Activated CD8-positive, alpha-beta memory T cell treated with anti-CD3 and anti-CD28 coated beads, Interleukin-2, amount 50 U/mL, for 48 hours (primary cell): ENCODE results near the gene IPO5.
A peak's percentile ranks its signal among the peaks of the same experiment; 100 is the strongest.
"Not testable (repeated sequence)": the region's sequence is repeated elsewhere in the genome, so short reads cannot be mapped to it uniquely, and the experiment has no call there.

Experiments used
- DNase-seq: peaks from one replicate; pipeline ENCODE4 v3.0.0-alpha.2; 2020

The IPO5 gene

DNA sequence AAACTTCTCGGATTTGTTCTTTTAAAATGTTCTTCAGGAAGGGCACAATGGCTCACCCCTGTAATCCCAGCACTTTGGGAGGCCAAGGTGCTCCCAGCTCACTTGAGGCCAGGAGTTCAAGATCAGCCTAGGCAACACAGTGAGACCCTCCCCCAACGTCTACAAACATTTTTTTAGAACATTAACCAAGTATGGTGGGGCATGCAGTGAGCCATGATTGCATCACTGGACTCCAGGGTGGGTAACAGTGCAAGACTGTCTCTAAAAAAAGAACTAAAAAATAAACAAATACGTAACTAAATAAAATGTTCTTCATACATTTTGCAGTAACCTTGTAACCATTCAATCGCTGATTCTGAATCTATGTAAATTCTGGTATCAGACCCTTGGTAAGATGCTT is 2.1 kb upstream of the IPO5 start:
- DNase-seq, result no peak

DNA sequence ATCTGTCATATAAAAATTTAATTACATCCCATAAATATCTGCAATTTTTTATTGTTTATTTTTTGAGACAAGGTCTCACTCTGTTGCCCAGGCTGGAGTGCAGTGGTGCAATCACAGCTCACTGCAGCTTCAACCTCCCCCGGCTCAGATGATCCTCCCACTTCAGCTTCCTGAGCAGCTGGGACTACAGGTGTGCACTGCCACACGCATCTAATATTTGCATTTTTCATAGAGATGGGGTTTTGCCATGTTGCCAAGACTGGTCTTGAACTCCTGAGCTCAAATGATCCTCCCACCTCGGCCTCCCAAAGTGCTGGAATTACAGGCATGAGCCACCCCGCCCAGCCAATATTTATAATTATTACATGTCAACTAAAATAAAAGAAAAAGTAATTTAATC is 644 bp upstream of the IPO5 start:
- DNase-seq, result not testable (repeated sequence)

DNA sequence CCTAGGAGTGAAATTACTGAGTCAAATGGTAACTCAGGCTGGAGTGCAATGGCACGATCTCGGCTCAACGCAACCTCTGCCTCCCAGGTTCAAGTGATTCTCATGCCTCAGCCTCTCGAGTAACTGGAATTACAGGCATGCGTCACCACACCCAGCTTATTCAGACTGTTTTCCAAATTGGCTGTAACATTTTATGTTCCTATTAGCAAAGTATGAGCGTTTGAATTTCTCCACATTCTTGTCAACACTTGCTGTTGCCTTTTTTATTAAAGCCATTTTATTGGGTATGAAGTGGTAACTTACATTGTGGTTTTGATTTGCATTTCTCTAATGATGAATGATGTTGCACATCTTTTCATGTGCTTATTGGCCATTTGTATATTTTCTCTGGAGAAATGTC is 7.9 kb downstream of the IPO5 start:
- DNase-seq, result no peak

DNA sequence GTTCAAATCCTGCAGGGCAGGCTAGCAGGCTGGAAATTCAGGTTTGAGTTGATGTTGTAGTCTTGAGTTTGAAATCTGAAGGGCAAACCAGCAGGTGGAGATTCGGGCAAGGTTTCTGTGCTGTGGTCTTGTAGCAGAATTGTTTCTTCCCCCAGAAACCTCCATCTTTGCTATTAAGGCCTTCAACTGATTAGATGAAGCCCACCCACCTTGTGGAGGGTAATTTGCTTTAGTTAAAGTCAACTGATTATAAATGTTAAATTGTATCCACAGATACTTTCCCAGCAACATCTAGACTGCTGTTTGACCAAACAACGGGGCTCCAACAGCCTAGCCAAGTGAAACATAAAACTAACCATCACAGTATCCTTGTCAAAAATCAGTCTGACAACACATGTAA is 9.4 kb downstream of the IPO5 start:
- no peak for DNase-seq

DNA sequence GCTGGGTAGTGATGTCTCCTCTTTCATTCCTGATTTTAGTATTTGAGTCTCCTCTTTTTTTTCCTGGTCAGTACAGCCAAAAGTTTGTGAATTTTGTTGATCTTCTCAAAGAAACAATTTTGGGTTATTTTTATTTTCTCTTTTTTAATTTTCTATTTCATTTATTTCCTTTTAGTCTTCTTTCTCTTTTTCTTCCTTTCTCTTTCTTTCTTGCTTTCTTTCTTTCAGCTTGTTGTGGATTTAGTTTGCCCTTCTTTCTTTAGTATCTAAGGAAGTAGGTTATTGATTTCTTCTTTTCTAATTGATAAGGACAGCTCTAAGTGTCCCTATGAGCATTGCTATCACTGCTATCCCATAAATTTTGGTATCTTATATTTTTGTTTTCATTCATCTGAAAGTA is 13.8 kb downstream of the IPO5 start:
- DNase-seq, result no peak

DNA sequence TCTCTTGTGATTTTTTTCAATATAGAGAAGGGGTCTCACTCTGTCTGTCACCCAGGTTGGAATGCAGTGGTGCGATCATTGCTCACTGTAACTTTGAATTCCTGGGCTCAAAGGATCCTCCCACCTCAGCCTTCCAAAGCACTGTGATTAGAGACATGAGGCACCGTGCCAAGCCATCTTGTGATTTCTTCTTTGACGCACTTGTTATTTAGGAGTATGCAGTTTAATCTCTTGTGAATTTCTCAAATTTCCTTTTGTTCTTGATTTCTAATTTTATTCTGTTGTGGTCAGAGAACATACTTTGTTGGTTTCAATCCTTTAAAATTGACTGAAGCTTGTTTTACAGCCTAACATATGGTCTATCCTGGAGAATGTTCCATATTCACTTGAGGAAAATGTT is 14.5 kb downstream of the IPO5 start:
- DNase-seq, result no peak

DNA sequence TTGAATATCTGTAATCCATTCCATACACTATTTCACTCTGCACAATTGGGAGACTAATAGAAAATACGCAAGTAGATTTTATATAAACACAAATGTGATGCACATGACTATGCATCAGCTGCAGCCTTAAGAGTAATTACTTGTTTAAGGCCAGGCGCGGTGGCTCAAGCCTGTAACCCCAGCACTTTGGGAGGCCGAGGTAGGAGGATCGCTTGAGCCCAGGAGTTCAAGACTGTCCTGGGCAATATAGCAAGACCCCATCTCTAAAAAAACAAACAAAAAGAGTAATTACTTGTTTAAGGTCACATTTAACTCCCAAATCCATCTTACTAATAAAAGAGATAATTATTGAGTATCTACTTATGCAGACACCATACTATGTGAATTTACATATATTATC is 18.0 kb downstream of the IPO5 start:
- no peak for DNase-seq

DNA sequence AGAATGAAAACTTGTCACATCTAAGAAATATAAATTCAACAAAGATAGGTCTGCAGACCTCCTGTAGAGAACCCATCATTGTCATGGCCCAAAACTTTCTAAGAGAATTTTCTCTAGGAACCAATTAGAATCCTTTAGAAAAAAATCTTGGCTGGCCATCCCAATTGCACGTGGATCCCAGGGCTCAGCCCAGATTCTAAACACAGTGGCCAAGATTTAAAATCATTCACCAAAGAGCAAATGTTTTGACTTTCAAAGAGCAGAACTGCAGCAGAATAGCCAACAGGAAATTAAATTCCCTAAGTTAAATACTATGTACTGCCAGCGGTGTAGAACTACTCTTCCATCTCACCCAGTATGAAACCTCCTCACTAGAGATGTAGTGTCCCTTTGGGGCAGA is 21.3 kb downstream of the IPO5 start:
- DNase-seq, result no peak

DNA sequence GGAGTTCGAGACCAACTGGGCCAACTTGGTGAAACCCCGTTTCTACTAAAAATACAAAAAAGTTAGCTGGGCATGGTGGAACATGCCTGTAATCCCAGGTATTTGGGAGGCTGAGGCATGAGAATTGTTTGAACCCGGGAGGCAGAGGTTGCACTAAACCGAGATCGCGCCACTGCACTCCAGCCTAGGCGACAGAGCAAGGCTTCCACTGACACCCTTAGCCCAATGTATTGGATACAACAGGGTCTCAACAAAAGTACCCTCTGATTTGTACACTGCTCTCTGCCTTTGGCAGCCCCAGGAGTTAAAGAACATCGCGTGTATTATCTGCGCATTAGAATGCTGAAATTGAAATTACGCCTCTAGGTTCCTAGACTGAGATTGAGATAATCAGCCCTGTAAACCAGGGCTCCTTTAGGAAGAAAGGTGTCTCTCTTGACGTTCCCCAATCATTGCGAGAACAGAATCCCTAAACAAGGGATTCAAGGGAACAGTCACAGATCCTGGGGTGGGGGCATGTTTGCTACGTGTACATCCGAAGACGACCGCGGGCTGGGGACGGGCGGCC is 21.9 kb downstream of the IPO5 start:
- DNase-seq, result no peak

DNA sequence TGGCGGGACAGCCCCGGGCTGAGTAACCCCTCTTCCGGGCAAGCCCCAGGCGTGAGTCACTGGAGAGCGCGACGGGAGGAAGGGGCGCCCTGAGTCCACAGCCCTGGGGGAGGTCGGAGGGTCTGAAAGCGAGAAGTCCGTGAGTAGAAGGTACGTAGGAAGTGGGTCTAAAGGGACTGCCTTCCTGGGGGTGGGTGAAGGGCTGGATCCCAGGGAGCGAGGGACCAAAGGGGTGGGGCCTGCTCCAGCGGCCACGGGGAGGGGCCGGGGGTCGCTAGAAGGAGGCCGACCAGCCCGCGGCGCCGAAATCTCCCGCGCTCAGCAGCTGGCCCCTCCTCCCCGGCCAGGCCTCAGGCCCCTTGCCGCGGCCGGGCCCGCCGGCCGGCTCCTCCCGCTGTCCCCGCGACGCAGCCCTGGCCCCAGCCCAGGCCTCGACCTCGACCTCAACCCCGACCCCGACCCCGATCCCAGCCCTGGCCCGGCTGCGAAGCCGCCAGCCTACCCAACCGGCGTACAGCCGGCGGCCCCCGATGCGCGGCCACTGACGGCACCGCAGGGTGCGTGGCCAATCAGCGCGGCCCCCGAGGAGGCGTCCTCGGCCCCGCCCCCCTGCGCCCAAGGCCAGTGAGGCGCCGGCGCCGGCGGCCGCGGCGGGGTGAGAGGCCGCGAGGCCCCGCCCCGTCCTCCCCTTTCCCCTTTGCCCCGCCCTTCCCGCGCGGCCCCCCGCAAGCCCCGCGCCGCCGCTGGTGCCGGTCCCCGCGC is 22.6 kb downstream of the IPO5 start:
- peak; percentile 94 for DNase-seq

DNA sequence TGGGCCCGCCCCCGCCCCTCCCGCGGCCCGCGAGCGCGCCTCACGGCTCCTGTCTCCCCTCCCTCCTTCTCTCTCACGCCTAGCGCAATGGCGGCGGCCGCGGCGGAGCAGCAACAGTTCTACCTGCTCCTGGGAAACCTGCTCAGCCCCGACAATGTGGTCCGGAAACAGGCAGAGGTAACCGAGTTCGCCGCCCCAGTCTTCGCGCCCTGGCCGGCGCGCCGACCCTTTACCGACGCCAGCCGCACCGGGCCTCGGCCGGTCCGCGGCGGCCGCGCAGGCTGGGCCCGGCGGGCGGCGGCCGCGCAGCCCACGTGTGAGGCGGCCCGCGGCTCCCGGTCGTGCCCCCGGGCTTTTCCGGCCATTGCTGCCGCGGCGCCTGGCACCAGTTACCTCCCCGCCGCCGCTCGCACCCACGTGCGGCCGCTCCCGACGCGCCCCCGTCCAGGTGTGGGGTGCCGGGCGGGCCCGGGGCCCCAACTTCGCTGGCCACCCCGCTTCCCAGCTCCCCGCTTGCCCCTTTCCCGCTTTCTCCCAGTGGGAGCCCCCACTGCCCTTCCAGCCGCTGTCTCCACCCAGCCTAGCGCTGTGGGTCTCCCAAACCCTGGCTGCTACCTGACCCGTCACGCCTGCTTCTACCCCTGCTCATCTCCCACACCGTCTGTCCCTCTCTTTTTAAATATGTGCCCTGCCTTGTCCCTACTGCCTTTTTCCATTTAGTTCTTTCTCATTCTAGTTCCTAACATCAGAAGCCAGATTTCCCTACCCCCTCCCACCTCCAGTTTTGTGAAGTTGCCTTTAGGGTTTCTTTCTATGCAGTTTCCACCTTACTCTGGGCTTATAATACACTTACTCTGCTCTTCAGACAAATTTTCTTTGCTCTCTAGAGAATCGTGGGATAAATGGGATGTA is 23.4 kb downstream of the IPO5 start:
- DNase-seq, result peak; percentile 62

DNA sequence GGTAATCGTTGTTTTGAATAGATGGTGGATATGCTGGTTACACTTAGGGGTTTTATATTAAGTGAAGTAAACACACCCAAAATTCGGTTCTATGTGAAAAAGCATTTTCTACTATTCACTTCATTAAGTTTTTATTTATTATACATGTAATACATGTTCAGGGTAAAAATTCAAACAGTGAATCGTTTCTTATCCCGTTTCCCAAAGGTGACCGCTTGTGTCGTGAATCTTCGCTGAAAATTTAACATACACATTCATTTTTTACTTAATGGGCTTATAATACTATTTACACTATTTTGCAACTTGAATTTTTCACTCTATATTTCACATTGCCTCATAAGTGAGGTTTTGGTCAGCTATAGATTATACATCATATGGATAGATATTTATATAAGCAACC is 24.5 kb downstream of the IPO5 start:
- no peak for DNase-seq

DNA sequence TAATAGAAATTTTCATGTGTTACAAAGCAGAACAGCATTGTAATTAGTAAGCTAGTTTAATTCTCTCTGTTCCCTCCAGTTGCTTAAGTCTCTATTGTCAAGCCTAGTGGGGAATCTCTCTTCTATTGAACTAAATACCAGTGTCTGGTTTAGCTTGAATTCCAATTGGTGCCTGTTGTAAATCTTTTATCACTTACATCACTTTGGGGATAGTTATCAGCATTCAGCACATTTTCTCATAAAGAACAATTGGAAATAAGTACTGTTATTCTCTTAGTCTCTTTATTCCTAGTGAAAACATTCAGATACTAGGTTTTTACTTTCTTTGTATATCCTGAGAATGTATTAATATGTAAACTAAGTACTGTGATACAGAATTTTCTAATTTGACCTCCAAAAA is 25.2 kb downstream of the IPO5 start:
- no peak for DNase-seq

DNA sequence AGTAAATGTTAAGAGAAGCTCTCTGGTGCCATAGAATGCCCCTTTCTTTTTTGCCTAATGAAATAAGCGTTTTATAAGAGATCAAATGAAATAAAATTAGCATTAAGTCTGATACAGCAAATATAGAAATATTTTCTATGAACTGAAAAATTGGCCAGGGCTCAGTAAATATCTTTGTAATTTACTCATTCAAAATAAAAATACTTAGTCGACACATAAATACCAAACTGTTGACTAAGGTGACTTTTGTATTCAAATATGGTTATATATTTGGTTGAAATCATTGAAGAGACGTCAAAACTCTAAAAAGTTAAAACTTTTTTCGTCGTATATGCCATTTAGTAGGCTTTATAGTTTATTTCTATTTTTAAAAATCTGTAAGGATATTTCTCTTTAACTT is 25.6 kb downstream of the IPO5 start:
- DNase-seq, result no peak

DNA sequence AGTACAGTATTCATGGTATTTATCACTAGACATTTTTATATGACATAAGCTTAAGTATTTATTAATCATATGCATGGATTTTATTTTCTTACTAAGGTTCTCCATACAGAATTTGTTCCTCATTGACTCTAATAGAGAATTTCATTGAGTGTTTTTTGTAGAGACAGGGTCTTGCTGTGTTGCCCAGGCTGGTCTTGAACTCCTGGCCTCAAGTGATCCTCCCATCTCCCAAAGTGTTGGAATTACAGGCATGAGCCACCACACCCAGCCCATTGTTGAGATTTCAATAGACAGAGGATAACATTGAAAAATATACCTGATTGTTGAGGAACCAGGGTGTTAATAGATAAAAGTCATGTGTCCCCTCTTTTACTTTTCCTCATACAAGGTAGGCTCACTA is 26.1 kb downstream of the IPO5 start:
- no peak for DNase-seq

DNA sequence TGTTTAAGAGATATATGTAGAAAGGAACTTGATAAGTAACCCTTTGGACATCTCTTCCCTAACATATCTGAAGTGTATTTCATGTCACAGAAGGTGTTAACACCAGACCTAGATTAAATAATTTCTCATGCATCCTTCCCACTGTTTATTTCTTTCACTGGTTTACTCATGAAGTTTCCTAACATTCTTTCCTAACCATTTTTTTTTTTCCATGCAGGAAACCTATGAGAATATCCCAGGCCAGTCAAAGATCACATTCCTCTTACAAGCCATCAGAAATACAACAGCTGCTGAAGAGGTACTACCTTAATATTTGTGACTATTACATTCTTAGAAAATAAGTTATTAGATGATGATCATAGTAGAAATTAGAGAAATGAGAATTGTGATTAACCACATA is 28.8 kb downstream of the IPO5 start:
- DNase-seq, result no peak

DNA sequence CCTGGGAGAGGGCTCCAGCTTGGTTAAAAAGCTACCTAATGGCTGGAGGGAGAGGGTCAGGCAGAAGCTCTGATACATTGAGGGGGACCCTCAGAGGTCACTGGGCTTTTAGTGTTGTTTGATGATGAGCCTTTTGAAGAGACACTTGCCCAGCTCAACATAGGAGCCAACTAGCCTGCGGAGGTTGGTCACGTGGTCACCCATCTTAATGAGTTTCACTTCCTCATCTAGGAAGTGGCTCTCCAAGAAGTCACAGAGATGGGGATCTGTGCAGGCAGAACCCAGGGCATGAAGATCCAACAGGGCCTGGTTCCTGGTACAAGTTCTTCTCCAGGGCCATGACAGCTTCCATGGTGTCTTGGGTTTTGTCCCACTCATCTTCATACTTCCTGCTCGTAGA is 33.4 kb downstream of the IPO5 start:
- DNase-seq, result no peak

DNA sequence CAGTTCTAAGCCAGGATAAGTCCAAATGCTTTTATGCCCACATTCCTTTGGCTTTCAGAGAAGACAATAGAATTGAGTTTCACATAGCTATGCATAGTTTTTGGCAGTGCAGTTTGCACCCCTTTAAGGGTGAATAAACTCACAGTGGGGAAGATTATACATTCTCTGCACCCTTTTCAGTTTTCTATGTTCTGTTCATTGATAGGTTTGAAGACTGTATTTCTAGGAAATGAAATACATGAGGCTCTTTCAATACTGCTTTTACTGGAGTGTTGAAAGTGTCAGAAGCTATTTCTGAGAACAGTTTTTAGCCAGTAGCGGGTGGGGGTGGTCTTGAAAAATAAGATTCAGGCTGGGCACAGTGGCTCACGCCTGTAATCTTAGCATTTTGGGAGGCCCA is 46.2 kb downstream of the IPO5 start:
- no peak for DNase-seq

DNA sequence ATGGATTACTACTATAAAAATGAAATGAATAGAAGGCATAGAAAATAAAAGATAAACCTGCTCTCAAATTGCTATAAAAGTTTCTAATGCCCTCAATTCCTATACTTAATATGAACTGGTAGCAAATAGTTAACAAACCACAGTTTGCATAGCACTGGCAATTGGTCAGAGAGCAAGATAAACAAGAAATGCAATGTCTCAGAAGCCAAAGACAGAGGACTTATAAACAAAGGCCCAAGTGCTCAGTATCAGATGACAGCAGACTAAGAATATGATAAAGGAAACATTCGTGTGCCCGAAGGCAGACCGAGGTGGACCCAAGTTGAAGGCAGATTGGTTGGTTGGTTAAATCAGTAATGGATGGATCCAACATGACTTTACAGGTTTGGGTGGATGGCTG is 50.6 kb downstream of the IPO5 start:
- no peak for DNase-seq

DNA sequence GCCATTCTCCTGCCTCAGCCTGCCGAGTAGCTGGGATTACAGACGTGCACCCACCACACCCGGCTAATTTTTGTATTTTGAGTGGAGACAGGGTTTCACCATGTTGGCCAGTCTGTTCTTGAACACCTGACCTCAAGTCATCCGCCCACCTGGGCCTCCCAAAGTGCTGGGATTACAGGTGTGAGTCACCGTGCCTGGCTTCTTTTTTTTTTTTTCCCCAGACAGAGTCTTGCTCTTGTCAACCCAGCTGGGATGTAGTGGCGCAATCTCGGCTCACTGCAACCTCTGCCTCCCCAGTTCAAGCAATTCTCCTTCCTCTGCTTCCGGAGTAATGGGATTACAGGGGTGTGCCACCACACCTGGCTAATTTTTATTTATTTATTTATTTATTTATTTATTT is 51.5 kb downstream of the IPO5 start:
- not testable (repeated sequence) for DNase-seq

DNA sequence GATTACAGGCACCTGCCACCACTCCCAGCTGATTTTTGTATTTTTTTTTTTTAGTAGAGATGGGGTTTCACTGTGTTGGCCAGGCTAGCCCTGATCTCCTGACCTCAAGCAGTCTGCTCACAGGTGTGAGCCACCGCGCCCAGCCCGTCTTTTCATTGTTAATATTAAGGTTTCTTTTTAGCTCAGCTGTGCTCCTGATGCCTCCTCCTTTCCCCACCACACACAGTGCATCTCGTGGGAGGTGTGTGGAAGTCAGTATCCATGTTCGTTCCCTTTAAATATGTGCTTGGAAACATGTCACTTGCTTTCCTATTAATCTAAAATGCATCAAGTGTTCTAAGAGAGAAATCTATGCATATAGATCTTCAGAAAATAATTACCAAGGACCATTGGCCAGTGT is 53.5 kb downstream of the IPO5 start:
- no peak for DNase-seq

DNA sequence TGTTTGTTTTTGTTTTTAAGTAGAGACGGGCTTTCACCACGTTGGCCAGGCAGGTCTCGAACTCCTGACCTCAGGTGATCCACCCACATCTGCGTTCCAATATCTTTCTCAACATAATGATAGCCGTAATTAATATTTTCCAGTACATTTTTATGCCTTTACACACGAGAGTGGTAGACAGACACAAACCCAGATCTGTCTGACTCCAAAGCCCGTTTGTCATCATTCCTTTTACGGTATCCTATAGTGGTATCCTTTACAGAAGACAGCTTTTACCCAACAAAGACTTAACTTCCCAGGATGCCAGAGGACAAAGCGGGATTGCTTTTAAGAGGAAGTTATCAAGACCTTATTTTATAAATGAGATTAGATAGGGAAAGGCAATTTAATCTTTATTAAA is 59.8 kb downstream of the IPO5 start:
- DNase-seq, result no peak

DNA sequence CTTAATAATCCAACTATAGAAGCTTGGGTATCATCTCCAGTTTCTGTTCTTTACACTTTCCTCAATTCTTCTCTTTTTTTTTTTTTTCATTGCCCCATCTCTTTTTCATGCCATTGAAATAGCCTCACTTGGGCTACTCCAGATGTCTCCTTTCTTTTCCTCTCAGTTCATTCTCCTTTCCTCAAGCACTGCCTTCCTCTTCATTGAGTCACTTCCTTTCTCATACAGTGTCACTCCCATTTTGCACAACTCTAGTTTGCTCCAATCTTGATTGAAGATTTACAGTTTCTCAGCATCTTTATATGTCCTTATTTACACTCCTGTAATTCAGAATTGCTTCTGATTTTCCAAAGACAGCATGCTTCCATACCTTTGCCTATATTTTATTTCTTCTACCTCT is 61.3 kb downstream of the IPO5 start:
- no peak for DNase-seq

DNA sequence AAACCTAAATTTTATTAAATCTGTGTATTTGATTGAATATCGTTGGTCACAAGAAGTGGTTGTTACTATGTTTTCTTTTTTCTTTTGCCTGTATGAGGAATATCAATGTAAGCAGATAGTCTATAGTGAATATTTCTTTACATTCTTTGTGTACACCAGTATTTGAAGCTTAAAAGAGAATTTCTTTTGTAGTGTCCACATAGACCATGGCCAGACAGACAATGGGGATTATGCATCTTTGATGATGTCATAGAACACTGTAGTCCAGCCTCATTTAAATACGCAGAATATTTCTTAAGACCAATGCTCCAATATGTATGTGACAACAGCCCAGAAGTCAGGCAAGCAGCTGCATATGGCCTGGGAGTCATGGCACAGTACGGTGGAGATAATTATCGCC is 64.8 kb downstream of the IPO5 start:
- no peak for DNase-seq
